NCI-H187 treated with DMSO at 0.1 percent for 48 hours (cell line): ENCODE results near the gene PRKCH.
A peak's percentile ranks its signal among the peaks of the same experiment; 100 is the strongest.

Experiments used
- DNase-seq: peaks from one replicate; lab custom pipeline; 2025; lab: John Stamatoyannopoulos, UW

PRKCH gene

GRCh38 chr14:61532123-61532505 is 210.7 kb downstream of the PRKCH start:
- DNase-seq = no peak

GRCh38 chr14:61532763-61533162 is 211.4 kb downstream of the PRKCH start:
- no peak for DNase-seq

GRCh38 chr14:61533513-61534255 is 212.3 kb downstream of the PRKCH start:
- no peak for DNase-seq

GRCh38 chr14:61535032-61535431 is 213.7 kb downstream of the PRKCH start:
- no peak for DNase-seq

- no peak for DNase-seq
These were observed 214.1 kb downstream of the PRKCH start for GRCh38 chr14:61535458-61535857.

- no peak for DNase-seq
These were observed 215.5 kb downstream of the PRKCH start for GRCh38 chr14:61536661-61537562.

GRCh38 chr14:61537563-61538463 is 216.4 kb downstream of the PRKCH start:
- DNase-seq = peak; percentile 75

GRCh38 chr14:61538464-61539022 is 217.2 kb downstream of the PRKCH start:
- no peak for DNase-seq

- no peak for DNase-seq
These were observed 218.3 kb downstream of the PRKCH start for GRCh38 chr14:61539631-61540030.

- DNase-seq = no peak
These were observed 219.6 kb downstream of the PRKCH start for GRCh38 chr14:61540931-61541330.

GRCh38 chr14:61542848-61543790 is 221.7 kb downstream of the PRKCH start:
- DNase-seq = no peak

- no peak for DNase-seq
These were observed 222.6 kb downstream of the PRKCH start for GRCh38 chr14:61543946-61544345.

- no peak for DNase-seq
These were observed 223.3 kb downstream of the PRKCH start for GRCh38 chr14:61544448-61545330.

- DNase-seq = no peak
These were observed 224.5 kb downstream of the PRKCH start for GRCh38 chr14:61545726-61546455.

GRCh38 chr14:61547186-61548069 is 226.0 kb downstream of the PRKCH start:
- DNase-seq = no peak

GRCh38 chr14:61549425-61549824 is 228.0 kb downstream of the PRKCH start:
- DNase-seq = no peak

- no peak for DNase-seq
These were observed 230.0 kb downstream of the PRKCH start for GRCh38 chr14:61551384-61551783.

GRCh38 chr14:61552241-61552640 is 230.9 kb downstream of the PRKCH start:
- DNase-seq = no peak
